HCT116 (cell line): Measurements from ENCODE around the gene KAZN. TPM values are rescaled to one million over a fixed set of nuclear protein-coding genes. Genes with fewer than 3 reads are reported as not detected.

ENCODE experiments used
- ATAC-seq: fragments of 200-7000 bp; cut with Tn5 transposase; 2 replicates; pipeline ENCODE4 v1.9.1; 2020; ENCODE audit warnings: mild to moderate bottlenecking, moderate library complexity
- BruUV-seq: library from RNA; stranded (reverse); fragments of 400-500 nt; replicated peaks from 2 replicates; lab custom pipeline; 2021; lab: Mats Ljungman, UMichigan
- CTCF ChIA-PET: fragments of 300-600 bp; sonication (Branson Sonifier 250); formaldehyde crosslinking; loops from one replicate; lab custom pipeline; 2021; ENCODE audit warnings: antibody characterized with exemption; lab: Charles Lee
- POLR2A ChIA-PET: fragments of 300-600, 350-600 bp; sonication (Branson Sonifier 250); formaldehyde crosslinking; loops from one replicate; lab custom pipeline; 2021; ENCODE audit warnings: antibody characterized with exemption; lab: Charles Lee
- RAD21 ChIA-PET, 2 experiments: fragments of 300-600 bp; sonication (Branson Sonifier 250); formaldehyde crosslinking; loops; one replicate each; lab custom pipeline; 2023; ENCODE audit warnings: low total read pairs in 2 of 2; ENCODE audit not compliant: uncharacterized antibody in 2 of 2, unreplicated experiment in 2 of 2, low non-redundant PET in 1 of 2; lab: Charles Lee
- DNase-seq: peaks from one replicate; pipeline ENCODE4 v3.0.0-alpha.2; 2010; ENCODE audit warnings: low read depth, low spot score
- H2AFZ ChIP-seq: fragments of 200-600 bp; shearing (Covaris generic), sonication (generic); 2 replicates; pipeline ENCODE4 v1.6.1; 2017; ENCODE audit warnings: low read depth, mixed run types, mixed read lengths, antibody characterized with exemption, low read length; ENCODE audit not compliant: poor library complexity, severe bottlenecking
- H3K27ac ChIP-seq: 2 replicates; pipeline ENCODE4 v1.5.1; 2012; ENCODE audit warnings: low read depth, low read length
- H3K27me3 ChIP-seq: fragments of 200-600 bp; sonication (generic); 2 replicates; pipeline ENCODE4 v1.6.1; 2016; ENCODE audit warnings: mixed run types, low read length, mixed read lengths; ENCODE audit not compliant: insufficient read depth
- H3K36me3 ChIP-seq, 2 experiments: fragments of 200-500 bp in 1 of 2; fragments of 200-600 bp in 1 of 2; sonication (Bioruptor generic) in 1 of 2; sonication (generic) in 1 of 2; 2 replicates each; pipeline versions ENCODE4 v1.5.1 to v1.6.1; 2014 to 2016; ENCODE audit warnings: low read length in 2 of 2, inconsistent platforms in 1 of 2, mixed read lengths in 1 of 2, mixed run types in 1 of 2; ENCODE audit not compliant: insufficient read depth in 2 of 2, control insufficient read depth in 1 of 2
- H3K4me1 ChIP-seq, 2 experiments: fragments of 200-600 bp in 1 of 2; sonication (generic) in 1 of 2; 2 replicates each; pipeline versions ENCODE4 v1.5.1 to v1.6.1; 2012 to 2017; ENCODE audit warnings: low read length in 2 of 2, inconsistent platforms in 1 of 2, mild to moderate bottlenecking in 1 of 2, mixed read lengths in 1 of 2, mixed run types in 1 of 2, moderate library complexity in 1 of 2; ENCODE audit not compliant: insufficient read depth in 2 of 2, control insufficient read depth in 1 of 2
- H3K4me2 ChIP-seq: fragments of 200-600 bp; sonication (generic); 2 replicates; pipeline ENCODE4 v1.6.1; 2017; ENCODE audit warnings: mixed run types, low read length, mixed read lengths
- H3K4me3 ChIP-seq, 2 experiments: fragments of 200-600 bp in 1 of 2; sonication (generic) in 1 of 2; replicated peaks in 1 of 2; 2 replicates each; pipeline ENCODE4 v1.5.1; 2011 to 2016; ENCODE audit warnings: low read length in 2 of 2, control low read depth in 1 of 2, low read depth in 1 of 2, mild to moderate bottlenecking in 1 of 2, mixed read lengths in 1 of 2, mixed run types in 1 of 2
- H3K79me2 ChIP-seq: fragments of 200-600 bp; sonication (generic); 2 replicates; pipeline ENCODE4 v1.6.1; 2017; ENCODE audit warnings: mild to moderate bottlenecking, mixed run types, low read length, moderate library complexity, mixed read lengths; ENCODE audit not compliant: insufficient read depth
- H3K9ac ChIP-seq: fragments of 200-600 bp; sonication (generic); 2 replicates; pipeline ENCODE4 v1.6.1; 2016; ENCODE audit warnings: low read length, mixed read lengths
- H3K9me2 ChIP-seq: fragments of 200-600 bp; sonication (generic), shearing (Covaris generic); 2 replicates; pipeline ENCODE4 v1.6.1; 2017; ENCODE audit warnings: mixed run types, mild to moderate bottlenecking, moderate library complexity; ENCODE audit not compliant: insufficient read depth
- H3K9me3 ChIP-seq, 2 experiments: fragments of 200-500 bp in 1 of 2; fragments of 200-600 bp in 1 of 2; sonication (Bioruptor generic) in 1 of 2; sonication (generic) in 1 of 2; 2 replicates each; pipeline ENCODE4 v1.6.1; 2014 to 2017; ENCODE audit warnings: low read length in 2 of 2, mixed read lengths in 2 of 2, inconsistent platforms in 1 of 2, low read depth in 1 of 2, mild to moderate bottlenecking in 1 of 2, mixed run types in 1 of 2, moderate library complexity in 1 of 2; ENCODE audit not compliant: control insufficient read depth in 1 of 2, insufficient read depth in 1 of 2
- H4K20me1 ChIP-seq: fragments of 200-600 bp; sonication (generic), shearing (Covaris generic); 2 replicates; pipeline ENCODE4 v1.6.1; 2017; ENCODE audit warnings: mixed run types, mild to moderate bottlenecking, moderate library complexity; ENCODE audit not compliant: insufficient read depth
- ATF3 ChIP-seq: IDR thresholded peaks from 2 replicates; pipeline ENCODE4 v1.6.1; 2012
- CEBPB ChIP-seq: IDR thresholded peaks from 2 replicates; pipeline ENCODE4 v1.6.1; 2012; ENCODE audit warnings: low read depth
- CTCF ChIP-seq, 3 experiments: fragments of 200-600 bp in 1 of 3; sonication (generic) in 1 of 3; IDR thresholded peaks in 2 of 3; conservative IDR thresholded peaks in 1 of 3; 2 replicates each; pipeline ENCODE4 v1.5.1; 2012 to 2017; ENCODE audit warnings: low read depth in 2 of 3, low read length in 2 of 3, antibody characterized with exemption in 1 of 3, borderline replicate concordance in 1 of 3, control low read depth in 1 of 3, mild to moderate bottlenecking in 1 of 3, mixed read lengths in 1 of 3, mixed run types in 1 of 3, moderate library complexity in 1 of 3; ENCODE audit not compliant: insufficient read depth in 1 of 3
- EGR1 ChIP-seq: IDR thresholded peaks from 2 replicates; pipeline ENCODE4 v1.6.1; 2012; ENCODE audit warnings: low read depth
- ELF1 ChIP-seq: IDR thresholded peaks from 2 replicates; pipeline ENCODE4 v1.6.1; 2012; ENCODE audit warnings: low read depth, borderline replicate concordance
- EZH2phosphoT487 ChIP-seq: fragments of 200-600 bp; IDR thresholded peaks from 2 replicates; pipeline ENCODE4 v1.6.1; 2018; ENCODE audit warnings: antibody characterized with exemption, borderline replicate concordance
- JUND ChIP-seq: IDR thresholded peaks from 2 replicates; pipeline ENCODE4 v1.6.1; 2012
- MAX ChIP-seq: IDR thresholded peaks from 2 replicates; pipeline ENCODE4 v1.6.1; 2012
- POLR2A ChIP-seq: IDR thresholded peaks from 2 replicates; pipeline ENCODE4 v1.7.0; 2011; ENCODE audit warnings: borderline replicate concordance; ENCODE audit not compliant: insufficient read depth, insufficient read length; ENCODE audit errors: extremely low read depth
- POLR2AphosphoS5 ChIP-seq: IDR thresholded peaks from 2 replicates; pipeline ENCODE4 v1.6.1; 2011; ENCODE audit warnings: mild to moderate bottlenecking, low read depth, low read length, moderate library complexity
- SP1 ChIP-seq: IDR thresholded peaks from 2 replicates; pipeline ENCODE4 v1.6.1; 2012; ENCODE audit warnings: low read depth
- TCF7L2 ChIP-seq: IDR thresholded peaks from 2 replicates; pipeline ENCODE4 v1.7.0; 2011; ENCODE audit warnings: borderline replicate concordance, inconsistent platforms; ENCODE audit not compliant: insufficient read depth, insufficient read length; ENCODE audit errors: extremely low read depth
- ZBTB33 ChIP-seq: IDR thresholded peaks from 2 replicates; pipeline ENCODE4 v1.6.1; 2011; ENCODE audit warnings: mild to moderate bottlenecking, low read length, moderate library complexity; ENCODE audit not compliant: insufficient replicate concordance; ENCODE audit errors: extremely low read depth
- ZFX ChIP-seq: fragments of 450-650 bp; IDR thresholded peaks from 2 replicates; pipeline ENCODE4 v1.6.1; 2017
- ZNF274 ChIP-seq: fragments of 200-500 bp; sonication (Bioruptor generic); IDR thresholded peaks from 2 replicates; pipeline ENCODE4 v1.6.1; 2014; ENCODE audit warnings: mild to moderate bottlenecking, low read depth, low read length, inconsistent platforms
- intact Hi-C: fragments of 100-400 bp; cut with micrococcal nuclease; formaldehyde crosslinking; loops from 2 replicates; pipeline ENCODE4 v1.10.0; 2022
- total RNA-seq: library from RNA; stranded (reverse); gene quantifications from one replicate; pipeline ENCODE4 v1.2.1, GENCODE V29; 2021; ENCODE audit not compliant: unreplicated experiment

KAZN gene
- total RNA-seq, 1 experiment from 2014 or later: 13.4 TPM

GRCh38 chr1:14849038-14849437 is 250.6 kb downstream of the KAZN start:
- Histone ChIP-seq H3K4me1 (no peaks in the 10 kb centered on the region), H3K9me3 (no peaks in the 10 kb centered on the region), H2AFZ (no peak overlapping the region), H3K79me2 (no peaks in the 10 kb centered on the region), H3K9me2 (no peaks in the 10 kb centered on the region), H3K36me3 (no peaks in the 10 kb centered on the region), H3K9ac (no peak overlapping the region), H4K20me1 (no peaks in the 10 kb centered on the region), H3K4me2 (no peak overlapping the region), H3K4me3 (no peak overlapping the region), H3K27me3 (peaks cover 28% of the 10 kb centered on the region), H3K27ac (no peak overlapping the region)
- RAD21 ChIA-PET: no interaction called here
- no TSS peak for BruUV-seq
- ATAC-seq (no peak), DNase-seq (no peak)
- TF ChIP-seq ZBTB33: no peak
- TF ChIP-seq JUND: no peak
- TF ChIP-seq CTCF (IDR thresholded peaks at IDR 0.05 in 2 of 3, conservative IDR thresholded peaks at IDR 0.05 in 1 of 3; ENCODE audit: borderline replicate concordance in 1 of 3, insufficient read depth in 1 of 3, low read depth in 2 of 3, low read length in 2 of 3): no peak
- TF ChIP-seq ATF3: no peak
- no peak for TF ChIP-seq EZH2phosphoT487
- TF ChIP-seq SP1: no peak
- TF ChIP-seq ELF1: no peak
- no peak for TF ChIP-seq POLR2A
- no peak for TF ChIP-seq EGR1
- TF ChIP-seq ZFX: no peak
- no peak for TF ChIP-seq POLR2AphosphoS5
- TF ChIP-seq CEBPB: no peak
- no peak for TF ChIP-seq MAX
- no peak for TF ChIP-seq ZNF274
- no peak for TF ChIP-seq TCF7L2
- CTCF ChIA-PET: no interaction called here
- intact Hi-C loops: loop anchor here (10.0 kb wide), 1 partner anchor 734 kb away; no protein-coding TSS in a partner anchor
- POLR2A ChIA-PET: no interaction called here
